KBM-7 (cell line): ENCODE results near the gene EPHX1.
A peak's percentile ranks its signal among the peaks of the same experiment; 100 is the strongest.
"Not testable (repeated sequence)": the region's sequence is repeated elsewhere in the genome, so short reads cannot be mapped to it uniquely, and the experiment has no call there.

Experiments
- DNase-seq: peaks from one replicate; pipeline ENCODE4 v3.0.0-alpha.2; 2015
- in situ Hi-C: fragments of 300-500 bp; cut with MboI; formaldehyde crosslinking; loops from 2 replicates; pipeline ENCODE4 v1.14.3; 2020; ENCODE audit warnings: low sequenced_read_pairs, low pct_unique_long_range_greater_than_20kb, mixed read lengths

EPHX1 gene

DNA sequence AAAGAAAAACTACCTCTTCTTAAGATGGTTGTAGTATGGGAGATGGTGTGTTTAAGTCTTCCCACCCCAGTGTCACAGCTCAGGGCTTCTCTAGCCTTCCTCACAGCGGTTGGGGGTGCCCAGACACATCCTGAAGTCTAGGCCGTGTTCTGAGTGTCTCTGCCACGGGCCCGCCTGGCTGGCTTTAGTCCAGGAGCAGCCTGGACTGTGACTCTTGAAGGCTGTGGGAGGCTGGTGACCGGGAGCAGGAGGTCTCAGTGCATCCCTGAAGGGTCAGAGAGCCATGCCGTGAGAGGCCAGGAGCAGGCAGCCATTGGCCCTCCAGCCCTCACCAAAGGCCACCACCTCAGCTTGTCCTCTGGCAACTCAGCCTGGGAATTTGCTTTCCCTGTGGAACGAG lies 4.5 kb downstream of the EPHX1 start:
- in situ Hi-C loops, result no loop called here

GRCh38 chr1:225815090-225815489 lies 5.2 kb downstream of the EPHX1 start:
- in situ Hi-C loops, result not testable (repeated sequence)

More for the DNA sequence above, 4.5 kb downstream of the EPHX1 start:
- no peak for DNase-seq

DNA sequence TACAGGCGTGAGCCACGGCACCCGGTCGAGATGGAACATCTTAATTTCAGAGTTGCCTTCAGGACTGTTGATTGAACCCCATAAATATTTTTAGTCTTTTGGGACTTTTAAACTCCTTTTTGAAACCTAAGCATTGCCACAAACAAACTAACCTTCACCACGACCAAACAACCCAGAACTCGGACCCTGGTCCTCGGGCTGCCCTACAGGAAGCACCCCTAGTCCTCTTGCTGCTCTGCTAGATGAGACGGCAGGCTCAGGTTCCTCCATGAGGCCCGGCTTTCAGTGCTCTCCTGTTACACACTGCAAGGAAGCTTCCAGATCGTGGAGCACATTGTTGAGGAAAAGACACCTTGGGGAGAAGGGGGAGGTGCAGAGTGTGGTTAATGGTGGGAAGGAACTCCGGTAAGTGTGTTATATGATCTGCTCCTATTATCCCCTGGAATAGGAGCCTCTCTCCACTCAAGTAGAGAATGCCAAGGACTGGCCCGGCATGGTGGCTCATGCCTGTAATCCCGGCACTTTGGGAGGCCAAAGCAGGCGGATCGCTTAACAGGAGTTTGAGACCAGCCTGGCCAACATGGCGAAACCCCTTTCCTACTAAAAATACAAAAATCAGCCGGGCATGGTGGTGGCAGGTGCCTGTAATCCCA lies 5.7 kb downstream of the EPHX1 start:
- no peak for DNase-seq
- in situ Hi-C loops, result no loop called here

More at GRCh38 chr1:225815090-225815489, 5.2 kb downstream of the EPHX1 start:
- not testable (repeated sequence) for DNase-seq

- no peak for DNase-seq
- in situ Hi-C loops, result no loop called here
Measured at GRCh38 chr1:225816643-225817538, 7.0 kb downstream of the EPHX1 start.

DNA sequence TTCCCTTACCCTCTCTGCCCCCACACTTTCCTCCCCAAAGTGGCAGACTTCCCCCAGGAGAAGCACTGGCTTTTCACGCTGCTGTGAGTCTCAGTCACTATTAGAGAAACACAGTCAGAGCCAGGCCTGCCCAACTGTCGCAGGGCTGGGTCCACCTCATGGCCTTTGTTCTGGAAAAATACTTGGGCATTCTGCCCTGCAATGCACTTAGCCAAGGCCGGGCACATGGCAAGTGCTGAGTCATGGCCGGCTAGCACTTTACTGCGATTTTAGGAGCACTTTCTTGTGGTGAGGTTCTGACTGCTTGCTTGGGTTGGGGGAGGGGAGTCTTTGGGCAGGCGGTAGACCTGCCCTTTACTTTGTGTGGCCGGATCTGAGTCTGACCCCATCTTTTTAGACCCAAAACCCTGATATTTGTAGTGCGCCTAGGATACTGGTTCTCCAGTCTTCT lies 7.7 kb downstream of the EPHX1 start:
- DNase-seq, result peak; percentile 55
- in situ Hi-C loops, result no loop called here

DNA sequence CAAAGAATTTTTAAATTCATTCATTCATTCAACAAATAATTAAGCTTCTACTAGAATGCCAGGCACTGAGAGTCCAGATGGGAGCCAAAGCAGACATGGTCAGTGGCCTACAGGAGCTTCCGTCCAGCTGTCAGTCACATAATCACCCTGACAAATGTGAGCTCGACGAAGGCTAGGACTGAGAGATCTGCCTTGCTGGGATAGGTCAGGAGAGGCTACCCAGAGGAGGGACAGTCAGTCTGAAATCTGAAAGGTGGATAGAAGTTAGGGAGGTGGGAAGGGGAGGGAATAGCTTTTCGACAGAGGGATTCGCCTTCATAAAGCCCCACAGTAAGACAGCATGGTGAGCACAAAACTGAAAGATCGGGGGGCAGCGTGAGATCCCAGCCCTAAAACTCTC lies 8.3 kb downstream of the EPHX1 start:
- DNase-seq, result no peak
- in situ Hi-C loops, result no loop called here

- DNase-seq, result no peak
- in situ Hi-C loops, result no loop called here
Measured at GRCh38 chr1:225819346-225820192, 9.6 kb downstream of the EPHX1 start.

DNA sequence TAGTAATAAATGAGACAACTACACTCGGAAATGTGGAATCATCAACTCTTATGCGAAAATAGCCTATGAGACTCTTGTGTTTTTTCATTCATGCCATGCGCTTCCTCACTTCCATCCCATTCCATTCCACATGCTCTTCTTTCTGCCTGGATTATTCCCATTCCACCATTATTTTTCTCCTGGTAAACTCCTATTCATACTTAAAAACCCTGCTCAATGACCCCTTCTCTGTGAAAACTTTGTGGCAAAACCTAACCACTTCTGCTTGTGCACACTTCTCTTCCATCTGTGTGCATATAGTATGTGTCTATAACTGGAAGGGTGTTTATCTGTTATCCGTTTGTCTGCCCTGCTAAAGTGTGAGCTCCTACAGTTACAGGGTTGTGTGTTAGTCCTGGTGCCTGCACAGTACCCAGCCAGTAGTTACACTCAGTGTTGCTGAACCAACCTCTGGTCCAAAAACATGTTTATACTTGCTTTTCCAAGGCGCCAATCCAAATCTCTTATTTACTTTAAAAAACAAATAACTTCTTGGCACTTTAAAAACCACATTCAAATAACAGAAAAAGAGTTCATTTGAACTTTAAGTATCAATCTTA lies 10.7 kb downstream of the EPHX1 start:
- no peak for DNase-seq
- in situ Hi-C loops, result no loop called here

- no peak for DNase-seq
- in situ Hi-C loops, result no loop called here
Measured at GRCh38 chr1:225822655-225823403, 12.9 kb downstream of the EPHX1 start.

- DNase-seq, result no peak
- in situ Hi-C loops, result no loop called here
Measured at GRCh38 chr1:225823811-225824261, 13.9 kb downstream of the EPHX1 start.

- in situ Hi-C loops, result no loop called here
- no peak for DNase-seq
Measured at GRCh38 chr1:225824533-225824941, 14.6 kb downstream of the EPHX1 start.

DNA sequence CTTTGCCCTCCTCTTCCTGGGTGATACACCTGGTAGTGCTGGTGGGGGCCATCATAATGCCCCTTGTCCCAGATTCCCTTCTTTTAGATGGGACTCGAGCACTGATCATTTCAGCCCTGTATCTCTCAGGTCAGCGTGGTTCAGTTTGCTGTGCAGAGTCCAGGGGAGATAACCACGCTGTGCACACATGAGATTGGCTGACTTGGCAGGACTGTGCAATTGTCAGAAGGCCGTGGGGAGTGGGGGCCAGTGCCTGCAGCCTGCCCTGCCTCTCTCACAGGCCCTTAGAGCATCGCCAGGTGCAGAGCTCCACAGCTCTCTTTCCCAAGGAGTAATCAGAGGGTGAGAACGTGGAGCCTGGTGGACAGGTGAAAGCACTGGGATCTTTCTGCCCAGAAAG lies 15.2 kb downstream of the EPHX1 start:
- in situ Hi-C loops, result no loop called here
- DNase-seq, result no peak

DNA sequence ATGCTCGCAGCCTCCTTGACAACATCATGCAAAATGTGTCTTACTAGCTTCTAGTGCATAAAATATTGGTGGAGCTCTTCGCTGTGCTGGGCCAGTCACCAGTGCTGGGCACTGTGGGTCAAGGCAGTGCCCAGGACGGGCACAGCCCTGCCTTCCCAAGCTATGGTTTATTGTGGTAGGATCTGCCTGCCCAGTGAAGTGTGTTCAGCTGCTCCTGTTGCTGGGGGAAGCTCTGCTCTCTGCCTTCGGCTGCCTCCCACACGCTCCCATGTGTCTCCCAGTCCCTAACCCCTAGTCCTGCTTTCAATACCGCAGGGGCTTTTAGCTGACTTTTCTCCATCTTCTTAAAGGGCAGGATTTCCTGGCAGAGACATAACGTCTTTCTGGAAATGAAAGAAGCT lies 15.7 kb downstream of the EPHX1 start:
- DNase-seq, result peak; percentile 32
- in situ Hi-C loops, result no loop called here

- DNase-seq, result no peak
- in situ Hi-C loops, result no loop called here
Measured at GRCh38 chr1:225827076-225827475, 17.2 kb downstream of the EPHX1 start.

- in situ Hi-C loops, result no loop called here
- DNase-seq, result no peak
Measured at GRCh38 chr1:225828706-225829345, 18.9 kb downstream of the EPHX1 start.

DNA sequence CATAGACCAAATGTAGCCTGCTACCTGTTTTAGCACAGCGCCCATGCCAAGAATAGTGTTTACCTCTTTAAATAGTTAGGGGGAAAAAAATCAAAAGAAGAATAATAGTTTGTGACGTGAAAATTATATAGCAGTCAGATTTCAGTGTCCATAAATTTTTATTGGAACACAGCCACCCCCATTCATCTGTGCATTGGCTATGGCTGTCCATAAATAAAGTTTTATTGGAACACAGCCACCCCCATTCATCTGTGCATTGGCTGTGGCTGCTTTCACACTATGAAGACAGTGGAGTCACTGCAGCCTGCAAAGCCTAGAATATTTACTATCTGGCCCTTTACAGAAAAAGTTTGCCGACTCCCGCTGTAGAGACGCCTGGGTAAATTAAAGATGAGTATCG lies 20.9 kb downstream of the EPHX1 start:
- in situ Hi-C loops, result no loop called here
- DNase-seq, result no peak

- DNase-seq, result no peak
- in situ Hi-C loops, result no loop called here
Measured at GRCh38 chr1:225834417-225835329, 24.7 kb downstream of the EPHX1 start.
